Stimulated activated CD4-positive, alpha-beta T cell treated with anti-CD3 and anti-CD28 coated beads, Interleukin-2, amount 100 ng/mL, for 48 hours (primary cell): ENCODE data around the gene PI4K2A.

Source experiments
- DNase-seq, 2 donors: peaks; one replicate each; pipeline ENCODE4 v3.0.0-alpha.2; 2020

PI4K2A gene

DNA sequence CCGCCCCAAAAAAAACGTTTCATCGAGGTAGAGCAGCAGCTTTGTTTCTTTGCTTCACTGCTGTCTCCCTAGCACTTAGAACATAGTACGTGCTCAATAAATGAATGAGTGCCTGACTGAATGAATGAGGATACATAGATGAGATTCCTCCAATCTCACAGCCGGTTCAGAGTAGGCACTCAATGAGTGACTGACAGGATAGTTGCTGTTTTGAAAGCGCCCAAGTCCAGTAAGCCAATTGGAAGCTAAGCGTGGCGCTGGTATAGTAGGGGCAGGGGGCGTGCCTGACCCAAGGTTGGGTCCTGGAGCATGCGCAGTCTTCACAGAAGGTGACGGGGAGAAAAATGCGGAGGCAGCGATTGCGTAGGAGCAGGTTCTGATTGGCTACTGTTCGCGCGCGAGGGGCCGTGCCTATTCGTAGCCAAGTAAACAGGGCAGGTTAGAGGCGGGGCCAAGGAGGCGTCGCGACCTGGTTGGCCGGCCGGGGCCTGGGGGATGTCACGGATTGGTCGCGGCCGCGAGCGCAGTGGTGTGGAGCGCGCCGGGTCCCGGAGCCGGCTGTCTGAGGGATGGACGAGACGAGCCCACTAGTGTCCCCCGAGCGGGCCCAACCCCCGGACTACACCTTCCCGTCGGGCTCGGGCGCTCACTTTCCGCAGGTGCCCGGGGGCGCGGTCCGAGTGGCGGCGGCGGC, at the start of gene PI4K2A:
PI4K2A (plus strand) TSS at position 498 of the 694 bp plus-strand sequence; CDS start at position 570, 72 bp downstream.
- peak; percentile 97 to 98 for DNase-seq

DNA sequence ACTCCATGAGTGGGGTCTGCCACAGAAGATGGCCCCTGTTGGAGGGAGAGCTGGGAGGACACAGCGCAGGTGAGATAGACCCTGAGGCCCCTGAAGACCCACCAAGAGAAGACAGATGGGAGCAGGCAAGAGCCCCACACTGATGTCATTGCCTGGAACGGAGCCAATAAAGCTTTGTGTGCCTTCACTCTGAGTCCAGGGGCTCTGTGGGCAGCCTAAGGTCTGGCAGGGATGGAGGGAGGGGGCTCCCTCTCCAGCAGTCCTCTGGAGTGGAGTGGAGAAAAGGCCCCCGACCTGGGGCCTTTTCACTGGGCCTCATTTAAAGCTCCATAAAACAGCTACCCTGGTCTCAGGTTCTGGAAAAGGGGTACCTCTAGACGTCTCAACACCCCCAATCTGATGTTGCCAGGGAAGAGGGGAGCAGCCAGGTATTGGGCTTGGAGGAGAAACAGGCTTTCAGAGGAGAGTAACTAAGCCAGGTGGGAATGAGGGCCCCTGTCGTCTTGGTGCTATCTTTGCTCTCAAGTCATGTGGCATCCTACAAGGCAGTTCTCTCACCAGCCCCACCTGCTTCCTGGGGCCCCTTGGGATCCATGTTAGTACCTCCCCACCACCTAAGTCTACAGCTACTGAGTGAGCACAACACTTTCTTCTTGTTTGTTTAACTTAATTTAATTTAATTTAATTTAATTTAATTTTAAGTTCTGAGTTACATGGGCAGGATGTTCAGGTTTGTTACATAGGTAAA, 49.5 kb upstream of the PI4K2A start:
- no peak for DNase-seq

GRCh38 chr10:97593421-97593820, 47.0 kb upstream of the PI4K2A start:
- DNase-seq, result no peak

GRCh38 chr10:97596101-97597082, 44.1 kb upstream of the PI4K2A start:
- no peak for DNase-seq

GRCh38 chr10:97597778-97598177, 42.7 kb upstream of the PI4K2A start:
- DNase-seq, result no peak

DNA sequence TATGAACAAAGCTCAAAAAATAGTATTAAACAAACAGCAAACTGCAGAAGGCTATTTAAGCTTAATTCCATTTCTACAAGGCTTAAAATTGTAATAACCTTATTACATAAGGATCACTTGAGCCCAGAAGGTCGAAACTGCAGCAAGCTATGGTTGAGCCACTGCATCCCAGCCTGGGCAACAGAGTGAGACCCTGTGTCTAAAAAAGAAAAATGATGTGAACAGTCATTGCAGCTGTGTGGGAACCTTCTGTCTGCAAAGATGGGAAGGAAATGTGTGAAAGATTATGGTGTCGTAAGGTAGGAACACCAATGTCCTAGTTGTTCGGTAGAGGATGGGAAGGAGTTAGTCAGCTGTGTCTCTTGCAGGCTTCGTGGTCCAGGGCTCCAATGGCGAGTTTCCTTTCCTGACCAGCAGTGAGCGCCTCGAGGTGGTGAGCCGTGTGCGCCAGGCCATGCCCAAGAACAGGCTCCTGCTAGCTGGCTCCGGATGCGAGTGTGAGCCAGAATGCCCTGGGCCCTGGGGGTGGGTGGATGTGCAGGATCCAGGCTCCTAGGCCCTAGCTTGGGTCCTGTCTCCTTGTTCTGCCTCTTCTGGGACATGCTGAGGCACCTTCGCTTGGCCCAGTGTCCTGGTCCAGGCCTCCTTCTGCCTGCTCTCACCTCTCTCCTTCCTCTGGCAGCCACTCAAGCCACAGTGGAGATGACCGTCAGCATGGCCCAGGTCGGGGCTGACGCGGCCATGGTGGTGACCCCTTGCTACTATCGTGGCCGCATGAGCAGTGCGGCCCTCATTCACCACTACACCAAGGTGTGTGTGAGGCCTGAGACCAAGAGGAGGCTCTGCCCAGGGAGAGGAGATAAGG, 41.8 kb upstream of the PI4K2A start:
- DNase-seq, result no peak

DNA sequence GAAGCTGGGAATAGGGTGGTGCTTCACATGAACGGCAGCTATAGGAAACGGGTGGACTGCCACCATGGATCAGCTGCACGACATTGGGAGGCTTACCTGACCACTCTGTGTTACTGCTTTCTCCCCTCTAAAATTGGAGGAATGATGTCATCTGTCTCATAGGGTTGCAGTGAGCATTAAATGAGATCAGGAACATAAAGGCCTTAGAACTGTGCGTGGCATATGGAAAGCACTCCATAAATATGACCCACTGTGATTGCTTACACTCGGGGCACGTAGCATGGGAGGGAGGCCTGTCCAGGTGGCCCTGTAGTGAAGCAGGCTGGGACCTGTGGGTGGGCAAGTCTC, 41.2 kb upstream of the PI4K2A start:
- DNase-seq, result no peak

GRCh38 chr10:97600616-97601015, 39.9 kb upstream of the PI4K2A start:
- DNase-seq, result no peak

GRCh38 chr10:97601268-97602215, 38.9 kb upstream of the PI4K2A start:
- DNase-seq, result no peak

GRCh38 chr10:97607095-97607636, 33.3 kb upstream of the PI4K2A start:
- no peak for DNase-seq

- DNase-seq, result no peak
These were observed 31.4 kb upstream of the PI4K2A start for GRCh38 chr10:97608991-97609561.

GRCh38 chr10:97611473-97611872, 29.0 kb upstream of the PI4K2A start:
- no peak for DNase-seq

DNA sequence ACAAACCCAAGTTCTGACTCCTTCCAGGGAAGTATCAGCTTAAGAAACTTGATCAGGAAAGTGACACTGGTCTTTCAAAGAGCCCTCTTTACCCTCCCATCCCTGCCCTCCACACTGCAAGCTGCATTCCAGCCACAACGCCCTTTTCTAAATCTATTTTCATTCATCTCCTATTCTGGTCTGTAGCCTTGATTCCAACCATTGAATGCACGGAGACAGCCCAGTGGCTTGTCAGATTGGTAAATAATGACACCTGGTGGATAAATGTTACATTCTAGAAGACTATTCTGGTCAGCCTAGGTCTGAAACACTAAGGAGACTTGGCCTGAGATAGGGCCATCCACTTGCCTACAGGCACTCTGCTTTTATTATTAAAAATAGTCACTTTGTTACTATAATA, 28.1 kb upstream of the PI4K2A start:
- DNase-seq, result no peak

DNA sequence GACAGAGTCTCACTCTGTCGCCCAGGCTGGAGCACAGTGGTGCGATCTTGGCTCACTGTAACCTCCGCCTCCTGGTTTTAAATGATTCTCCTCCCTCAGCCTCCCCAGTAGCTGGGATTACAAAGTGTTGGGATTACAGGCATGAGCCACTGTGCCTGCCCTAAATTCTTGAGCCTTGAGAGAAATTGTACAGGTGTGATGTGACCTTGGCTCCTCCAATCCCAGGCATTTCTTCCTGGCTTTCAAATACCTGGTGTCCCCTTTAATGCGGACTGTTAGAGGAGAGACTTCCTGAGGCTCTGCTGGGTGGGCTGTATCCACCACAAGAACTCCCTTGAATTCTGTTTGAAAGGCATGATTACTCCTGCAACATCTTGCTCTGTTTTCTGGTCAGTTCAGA, 22.2 kb upstream of the PI4K2A start:
- no peak for DNase-seq

- no peak for DNase-seq
These were observed 21.7 kb upstream of the PI4K2A start for GRCh38 chr10:97618733-97619132.

DNA sequence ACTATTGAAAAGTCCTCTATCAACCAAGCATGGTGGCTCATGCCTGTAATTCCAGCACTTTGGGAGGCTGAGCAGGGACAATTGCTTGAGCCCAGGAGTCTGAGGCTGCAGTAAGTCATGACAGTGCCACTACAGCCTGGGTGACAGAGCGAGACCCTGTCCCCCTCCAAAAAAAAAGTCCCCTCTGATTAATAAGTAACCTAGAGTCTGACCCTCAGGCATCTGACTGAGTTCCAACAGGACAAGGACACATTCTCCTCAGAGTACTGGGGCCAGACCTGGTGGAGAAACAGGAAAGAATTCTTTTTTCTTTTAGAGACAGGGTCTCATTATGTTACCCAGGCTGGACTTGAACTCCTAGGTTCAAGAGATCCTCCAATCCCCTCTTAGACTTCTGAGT, 17.2 kb upstream of the PI4K2A start:
- no peak for DNase-seq

GRCh38 chr10:97627731-97628130, 12.7 kb upstream of the PI4K2A start:
- DNase-seq, result no peak

DNA sequence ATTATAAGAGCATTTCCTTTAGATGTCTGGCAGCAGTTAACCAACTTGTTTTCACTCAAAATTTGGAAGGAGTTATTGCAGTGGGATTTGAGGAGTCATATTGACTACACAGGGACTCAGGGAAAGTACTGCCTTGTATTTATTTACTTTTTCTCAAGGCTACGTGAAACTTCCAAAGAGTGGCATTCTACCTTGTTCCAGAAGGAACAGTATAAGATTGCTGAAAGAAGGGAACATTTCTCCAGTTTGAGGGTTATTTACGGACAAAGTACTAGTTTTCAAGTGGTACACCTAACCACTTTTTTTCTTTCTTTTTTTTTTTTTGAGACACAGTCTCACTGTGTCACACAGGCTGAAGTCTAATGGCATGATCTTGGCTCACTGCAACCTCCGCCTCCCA, 12.2 kb upstream of the PI4K2A start:
- DNase-seq, result no peak

DNA sequence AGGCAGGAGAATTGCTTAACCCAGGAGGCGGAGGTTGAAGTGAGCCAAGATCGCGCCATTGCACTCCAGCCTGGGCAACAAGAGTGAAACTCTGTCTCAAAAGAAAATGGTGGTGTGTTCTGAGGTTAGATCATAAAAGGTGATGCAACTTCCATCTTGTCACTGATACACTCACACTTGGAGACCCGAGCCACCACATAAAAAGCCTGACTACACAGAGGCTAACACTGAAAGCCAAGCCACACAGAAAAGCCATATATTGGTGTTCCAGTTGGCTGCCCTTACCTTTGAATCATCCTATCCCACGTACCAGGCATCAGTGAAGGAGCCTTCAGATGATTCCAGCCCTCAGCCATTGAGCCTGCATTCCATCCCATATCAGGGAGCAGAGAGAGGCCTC, 11.2 kb upstream of the PI4K2A start:
- DNase-seq, result no peak

DNA sequence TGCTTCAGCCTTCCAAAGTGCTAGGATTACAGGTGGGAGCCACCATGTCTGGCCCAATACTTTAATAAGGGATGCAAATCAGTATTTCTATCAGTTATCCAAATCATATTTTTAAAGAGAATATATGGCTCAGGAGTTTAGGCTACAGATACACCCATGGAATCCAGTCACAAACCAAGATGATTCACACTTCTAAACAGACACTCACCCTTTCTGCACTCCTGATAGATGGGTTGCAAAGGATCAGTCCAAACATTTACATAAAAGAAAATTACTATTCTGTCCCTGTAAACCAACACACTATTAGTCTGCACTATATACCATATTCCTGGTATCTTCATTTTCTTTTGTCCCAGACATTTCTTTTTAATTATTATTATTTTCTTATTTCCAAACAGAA, 9.4 kb upstream of the PI4K2A start:
- DNase-seq, result no peak
